SK-N-SH (cell line): Measurements from ENCODE around the gene LRP1. TPM values are rescaled to one million over a fixed set of nuclear protein-coding genes. Genes with fewer than 3 reads are reported as not detected.
A peak's percentile ranks its signal among the peaks of the same experiment; 100 is the strongest.

ENCODE experiments used
- CTCF ChIA-PET: fragments of 300-600, 350-600 bp; formaldehyde crosslinking; extraction: SDS; loops from one replicate; lab custom pipeline; 2021; lab: Yijun Ruan, JAX
- POLR2A ChIA-PET: fragments of 350-600 bp; sonication (Branson Sonifier 250); formaldehyde crosslinking; extraction: SDS; loops from one replicate; lab custom pipeline; 2020; ENCODE audit warnings: antibody characterized with exemption, inconsistent platforms; lab: Yijun Ruan, JAX
- DNase-seq: peaks from one replicate; pipeline ENCODE4 v3.0.0; 2012
- H2AFZ ChIP-seq: fragments of 200-600 bp; sonication (generic); 2 replicates; pipeline ENCODE4 v1.8.1; 2016; ENCODE audit warnings: antibody characterized with exemption, mild to moderate bottlenecking, low read depth
- H3F3A ChIP-seq: fragments of 200-600 bp; sonication (generic); replicated peaks from 2 replicates; pipeline ENCODE3; 2016; ENCODE audit warnings: antibody characterized with exemption, mild to moderate bottlenecking; ENCODE audit not compliant: insufficient read depth
- H3K27ac ChIP-seq, 2 experiments: fragments of 200-500 bp in 1 of 2; fragments of 200-600 bp in 1 of 2; sonication (Bioruptor generic) in 1 of 2; sonication (generic), shearing (Covaris generic) in 1 of 2; 2 replicates each; pipeline versions ENCODE4 v1.5.1 to v1.6.1; 2014 to 2016; ENCODE audit warnings: low read depth in 2 of 2, inconsistent platforms in 1 of 2, low read length in 1 of 2, mild to moderate bottlenecking in 1 of 2, mixed read lengths in 1 of 2
- H3K27me3 ChIP-seq: fragments of 200-600 bp; sonication (generic), shearing (Covaris generic); 2 replicates; pipeline ENCODE4 v1.6.1; 2016; ENCODE audit warnings: mixed run types; ENCODE audit not compliant: insufficient read depth
- H3K36me3 ChIP-seq, 2 experiments: fragments of 200-500 bp in 1 of 2; fragments of 200-600 bp in 1 of 2; sonication (Bioruptor generic) in 1 of 2; sonication (generic) in 1 of 2; replicated peaks in 1 of 2; 2 replicates each; pipeline versions ENCODE3 to v1.5.1; 2014 to 2016; ENCODE audit warnings: low read length in 1 of 2, mild to moderate bottlenecking in 1 of 2; ENCODE audit not compliant: insufficient read depth in 2 of 2, control insufficient read depth in 1 of 2
- H3K4me1 ChIP-seq, 2 experiments: fragments of 200-500 bp in 1 of 2; fragments of 200-600 bp in 1 of 2; sonication (Bioruptor generic) in 1 of 2; sonication (generic), shearing (Covaris generic) in 1 of 2; 2 replicates each; pipeline versions ENCODE4 v1.5.1 to v1.6.1; 2014 to 2016; ENCODE audit warnings: low read depth in 1 of 2, low read length in 1 of 2, mixed run types in 1 of 2; ENCODE audit not compliant: insufficient read depth in 2 of 2, control insufficient read depth in 1 of 2
- H3K4me2 ChIP-seq: fragments of 200-600 bp; sonication (generic), shearing (Covaris generic); 2 replicates; pipeline ENCODE4 v1.6.1; 2017; ENCODE audit warnings: mixed run types
- H3K4me3 ChIP-seq, 2 experiments: fragments of 200-500 bp in 1 of 2; fragments of 200-600 bp in 1 of 2; sonication (Bioruptor generic) in 1 of 2; sonication (generic), shearing (Covaris generic) in 1 of 2; 2 replicates each; pipeline versions ENCODE4 v1.5.1 to v1.8.1; 2014 to 2016; ENCODE audit warnings: low read depth in 2 of 2, inconsistent platforms in 1 of 2, low read length in 1 of 2, mild to moderate bottlenecking in 1 of 2, mixed read lengths in 1 of 2, moderate library complexity in 1 of 2
- H3K79me2 ChIP-seq: fragments of 200-600 bp; sonication (generic); 2 replicates; pipeline ENCODE4 v1.8.1; 2017; ENCODE audit warnings: mild to moderate bottlenecking; ENCODE audit not compliant: insufficient read depth
- H3K9ac ChIP-seq: fragments of 200-600 bp; sonication (generic); 2 replicates; pipeline ENCODE4 v1.6.1; 2017; ENCODE audit warnings: mixed run types
- H3K9me2 ChIP-seq: fragments of 200-600 bp; sonication (generic); 2 replicates; pipeline ENCODE4 v1.6.1; 2017; ENCODE audit warnings: mixed run types
- H3K9me3 ChIP-seq: fragments of 200-600 bp; sonication (generic); 2 replicates; pipeline ENCODE4 v1.6.1; 2017; ENCODE audit warnings: mixed run types, mild to moderate bottlenecking, moderate library complexity
- H4K20me1 ChIP-seq: fragments of 200-600 bp; sonication (generic); 2 replicates; pipeline ENCODE4 v1.6.1; 2017; ENCODE audit warnings: mild to moderate bottlenecking, mixed run types; ENCODE audit not compliant: insufficient read depth
- CHD2 ChIP-seq: fragments of 150-350 bp; IDR thresholded peaks from 2 replicates; pipeline ENCODE4 v1.6.1; 2018; ENCODE audit warnings: low read length; ENCODE audit not compliant: partially characterized antibody
- CTCF ChIP-seq: fragments of 200-600 bp; sonication (generic); IDR thresholded peaks from 2 replicates; pipeline ENCODE4 v1.6.1; 2017; ENCODE audit warnings: antibody characterized with exemption, mild to moderate bottlenecking, moderate library complexity
- IRF3 ChIP-seq: fragments of 150-350 bp; IDR thresholded peaks from 2 replicates; pipeline ENCODE4 v1.6.1; 2016; ENCODE audit warnings: mild to moderate bottlenecking, low read depth, low read length
- MXI1 ChIP-seq: IDR thresholded peaks from 2 replicates; pipeline ENCODE4 v1.6.1; 2012; ENCODE audit warnings: mild to moderate bottlenecking, low read depth, low read length, improper control_type of control experiment
- NFIC ChIP-seq: IDR thresholded peaks from 2 replicates; pipeline ENCODE4 v1.4.0; 2012; ENCODE audit warnings: borderline replicate concordance
- NRF1 ChIP-seq: IDR thresholded peaks from 2 replicates; pipeline ENCODE4 v1.6.1; 2012; ENCODE audit warnings: low read depth, mild to moderate bottlenecking, low read length
- POLR2AphosphoS5 ChIP-seq: IDR thresholded peaks from 2 replicates; pipeline ENCODE4 v1.6.1; 2012; ENCODE audit warnings: low read depth, low read length
- RAD21 ChIP-seq: IDR thresholded peaks from 2 replicates; pipeline ENCODE4 v1.6.1; 2012; ENCODE audit warnings: mild to moderate bottlenecking, low read length
- RCOR1 ChIP-seq: fragments of 150-350 bp; IDR thresholded peaks from 2 replicates; pipeline ENCODE4 v1.6.1; 2017; ENCODE audit warnings: antibody characterized with exemption, low read length
- REST ChIP-seq: IDR thresholded peaks from 2 replicates; pipeline ENCODE4 v1.6.1; 2012; ENCODE audit warnings: mild to moderate bottlenecking, low read depth, low read length, moderate library complexity
- RFX5 ChIP-seq: IDR thresholded peaks from 2 replicates; pipeline ENCODE4 v1.6.1; 2012; ENCODE audit warnings: mild to moderate bottlenecking, improper control_type of control experiment, low read length
- SIN3A ChIP-seq: IDR thresholded peaks from 2 replicates; pipeline ENCODE4 v1.6.1; 2012; ENCODE audit warnings: low read depth, mild to moderate bottlenecking, low read length, moderate library complexity, borderline replicate concordance
- TAF1 ChIP-seq: IDR thresholded peaks from 2 replicates; pipeline ENCODE4 v1.6.1; 2012; ENCODE audit warnings: low read depth, mild to moderate bottlenecking, low read length, moderate library complexity, borderline replicate concordance
- USF2 ChIP-seq: fragments of 150-350 bp; IDR thresholded peaks from 2 replicates; pipeline ENCODE4 v1.6.1; 2017; ENCODE audit warnings: antibody characterized with exemption, low read length, low read depth, borderline replicate concordance
- YY1 ChIP-seq: IDR thresholded peaks from 2 replicates; pipeline ENCODE4 v1.4.0; 2012; ENCODE audit warnings: low read depth, mild to moderate bottlenecking
- ZBTB33 ChIP-seq: IDR thresholded peaks from 2 replicates; pipeline ENCODE4 v1.4.0; 2012; ENCODE audit warnings: low read depth, borderline replicate concordance
- WGBS: methylation state at CpG from one replicate; pipeline ENCODE4 v1.1.6; 2017; ENCODE audit warnings: low lambda C conversion rate; 5-methylcytosine and 5-hydroxymethylcytosine counted together
- polyA plus RNA-seq, 3 experiments: library from polyadenylated mRNA; depleted of rRNA; stranded (reverse); fragments of >200 nt; gene quantifications; 2 replicates each; pipeline ENCODE4 v1.2.3, GENCODE V29; 2012

The LRP1 gene
- polyA plus RNA-seq, 1 of the 3 experiments (the other 2 are of a cell fraction): 55.0 TPM

- TF ChIP-seq REST: no peak
Observed at GRCh38 chr12:57158665-57159064, 30.4 kb downstream of the LRP1 start (continued).

- no peaks in the 10 kb centered on the region for H3K9me2 ChIP-seq
- H3K4me2 ChIP-seq: no peak overlapping the region
- H3K36me3 ChIP-seq: peaks cover 47 to 80% of the 10 kb centered on the region in 2 experiments
- no peaks in the 10 kb centered on the region for H3K27me3 ChIP-seq
- H3K4me3 ChIP-seq: no peak overlapping the region
- peak overlapping the region in 1 of 2 experiments; percentile 62; a peak in 2 of 4 replicates for H3K27ac ChIP-seq
- no peak for TF ChIP-seq ZBTB33
- no peak for TF ChIP-seq NFIC
- TF ChIP-seq POLR2AphosphoS5: no peak
- no peak for TF ChIP-seq RFX5
- TF ChIP-seq SIN3A: no peak
- TF ChIP-seq YY1: no peak
- TF ChIP-seq MXI1: no peak
- no peak for TF ChIP-seq IRF3
- TF ChIP-seq NRF1: no peak
- no peak for TF ChIP-seq TAF1
- TF ChIP-seq CTCF: no peak
- TF ChIP-seq RCOR1: no peak
- TF ChIP-seq RAD21: no peak
- TF ChIP-seq CHD2: no peak
- TF ChIP-seq USF2: no peak
- no peaks in the 10 kb centered on the region for H4K20me1 ChIP-seq
- H3K9me3 ChIP-seq: no peaks in the 10 kb centered on the region
- CTCF ChIA-PET: interaction anchor here (0.9 to 33.3 kb wide), 7 partner anchors 21 to 90 kb away, joined by 3 to 616 read pairs (median 6); partner anchors contain the start of gene LRP1
- 0 out of 2 replicates have a peak, but pooled peaks cover 2% of the 10 kb centered on the region for H3K79me2 ChIP-seq
- whole genome bisulfite sequencing: 96% methylated on average over 4 of the region's 4 CpGs
- DNase-seq: no peak
- H3K9ac ChIP-seq: no peak overlapping the region
- POLR2A ChIA-PET: interaction anchor here (1.6 kb wide), 1 partner anchor 31 kb away, joined by 4 read pairs; the partner anchor contains the start of gene LRP1
- no peak overlapping the region for H2AFZ ChIP-seq
- peaks cover 0 to 27% of the 10 kb centered on the region in 2 experiments; a peak in 1 of 4 replicates for H3K4me1 ChIP-seq
- no peaks in the 10 kb centered on the region for H3F3A ChIP-seq
Observed at GRCh38 chr12:57159311-57159710, 31.0 kb downstream of the LRP1 start.
